WTC11 (cell line): ENCODE data around the gene GNB2. TPM values are rescaled to one million over a fixed set of nuclear protein-coding genes. Genes with fewer than 3 reads are reported as not detected.
"Not testable (repeated sequence)": the region's sequence is repeated elsewhere in the genome, so short reads cannot be mapped to it uniquely, and the experiment has no call there.

Experiments
- ATAC-seq: fragments of 200-7000 bp; cut with Tn5 transposase; 2 replicates; pipeline ENCODE4 v1.10.0; 2021; ENCODE audit warnings: mild to moderate bottlenecking, moderate library complexity
- CTCF ChIA-PET: fragments of 300-600 bp; sonication (Branson Sonifier 250); formaldehyde crosslinking; loops from one replicate; lab custom pipeline; 2021; ENCODE audit warnings: antibody characterized with exemption; lab: Charles Lee
- POLR2A ChIA-PET: fragments of 350-600 bp; sonication (Branson Sonifier 250); formaldehyde crosslinking; loops from one replicate; lab custom pipeline; 2021; ENCODE audit warnings: antibody characterized with exemption; lab: Charles Lee
- DNase-seq: peaks from one replicate; pipeline ENCODE4 v3.0.0; 2021; ENCODE audit warnings: low spot score
- H3K27ac Mint-ChIP-seq: 2 replicates; pipeline ENCODE4 v1.8.0; 2021; ENCODE audit warnings: mixed read lengths
- H3K27me3 Mint-ChIP-seq: 2 replicates; pipeline ENCODE4 v1.8.0; 2021; ENCODE audit warnings: low read depth, mild to moderate bottlenecking, moderate library complexity, mixed read lengths
- H3K36me3 Mint-ChIP-seq: 2 replicates; pipeline ENCODE4 v1.8.0; 2021; ENCODE audit warnings: mixed read lengths
- H3K4me1 Mint-ChIP-seq: 2 replicates; pipeline ENCODE4 v1.8.0; 2022; ENCODE audit warnings: mixed read lengths
- H3K4me3 Mint-ChIP-seq: 2 replicates; pipeline ENCODE4 v1.8.0; 2021; ENCODE audit warnings: mild to moderate bottlenecking, moderate library complexity, mixed read lengths
- H3K9me3 Mint-ChIP-seq: 2 replicates; pipeline ENCODE4 v1.8.0; 2021; ENCODE audit warnings: mixed read lengths
- CREB1 ChIP-seq: sonication (generic); formaldehyde crosslinking; IDR thresholded peaks from 2 replicates; pipeline ENCODE4 v1.8.0; 2023; ENCODE audit warnings: mild to moderate bottlenecking, missing genetic modification reagents
- FOXK1 ChIP-seq: sonication (generic); formaldehyde crosslinking; IDR thresholded peaks from 2 replicates; pipeline ENCODE4 v1.8.0; 2022; ENCODE audit warnings: mild to moderate bottlenecking, moderate library complexity, missing genetic modification reagents
- HMGA2 ChIP-seq: fragments of 250-450 bp; sonication (Bioruptor Pico); IDR thresholded peaks from 2 replicates; pipeline ENCODE4 v1.4.0; 2021; ENCODE audit warnings: mild to moderate bottlenecking, moderate library complexity
- MXD4 ChIP-seq: fragments of 250-450 bp; sonication (Bioruptor Pico); IDR thresholded peaks from 2 replicates; pipeline ENCODE4 v1.8.0; 2021; ENCODE audit warnings: mild to moderate bottlenecking, moderate library complexity, borderline replicate concordance
- NR2C2 ChIP-seq: sonication (generic); formaldehyde crosslinking; IDR thresholded peaks from 2 replicates; pipeline ENCODE4 v1.8.0; 2022; ENCODE audit warnings: mild to moderate bottlenecking, missing genetic modification reagents
- SMAD3 ChIP-seq: sonication (generic); formaldehyde crosslinking; IDR thresholded peaks from 2 replicates; pipeline ENCODE4 v1.8.0; 2022; ENCODE audit warnings: missing genetic modification reagents, mild to moderate bottlenecking, borderline replicate concordance
- SOX15 ChIP-seq: fragments of 250-450 bp; sonication (Bioruptor Pico); IDR thresholded peaks from 2 replicates; pipeline ENCODE4 v1.9.0; 2021; ENCODE audit warnings: mild to moderate bottlenecking
- ZNF138 ChIP-seq: sonication (generic); formaldehyde crosslinking; conservative IDR thresholded peaks from 2 replicates; pipeline ENCODE4 v1.8.1; 2022; ENCODE audit warnings: mild to moderate bottlenecking, moderate library complexity, missing genetic modification reagents
- ZNF423 ChIP-seq: fragments of 250-450 bp; sonication (Bioruptor Pico); IDR thresholded peaks from 2 replicates; pipeline ENCODE4 v2.1.2; 2022; ENCODE audit warnings: mild to moderate bottlenecking, moderate library complexity
- total RNA-seq: library from RNA; stranded (reverse); gene quantifications from 3 replicates; pipeline ENCODE4 v1.2.3, GENCODE V29; 2021
- TF ChIP-seq, protein P1 (sequence below): fragments of 250-450 bp; sonication (Bioruptor Pico); IDR thresholded peaks from 2 replicates; pipeline ENCODE4 v2.1.2; 2022; ENCODE audit warnings: mild to moderate bottlenecking, moderate library complexity
- TF ChIP-seq, protein P2 (sequence below): fragments of 250-450 bp; sonication (Bioruptor Pico); IDR thresholded peaks from 2 replicates; pipeline ENCODE4 v1.8.0; 2021; ENCODE audit warnings: mild to moderate bottlenecking
- TF ChIP-seq, protein P3 (sequence below): sonication (generic); formaldehyde crosslinking; IDR thresholded peaks from 2 replicates; pipeline ENCODE4 v1.8.1; 2022; ENCODE audit warnings: missing genetic modification reagents, borderline replicate concordance
- TF ChIP-seq, protein P4 (sequence below): fragments of 250-450 bp; sonication (Bioruptor Pico); IDR thresholded peaks from 2 replicates; pipeline ENCODE4 v1.9.0; 2021; ENCODE audit warnings: mild to moderate bottlenecking, borderline replicate concordance
- TF ChIP-seq, protein P5 (sequence below): sonication (generic); formaldehyde crosslinking; IDR thresholded peaks from 2 replicates; pipeline ENCODE4 v1.8.1; 2023; ENCODE audit warnings: mild to moderate bottlenecking, moderate library complexity, missing genetic modification reagents
- TF ChIP-seq, protein P6 (sequence below): fragments of 250-450 bp; sonication (Bioruptor Pico); IDR thresholded peaks from 2 replicates; pipeline ENCODE4 v1.9.0; 2021; ENCODE audit warnings: mild to moderate bottlenecking
- TF ChIP-seq, protein P7 (sequence below): sonication (generic); formaldehyde crosslinking; IDR thresholded peaks from 2 replicates; pipeline ENCODE4 v1.8.1; 2023; ENCODE audit warnings: mild to moderate bottlenecking, missing genetic modification reagents, borderline replicate concordance

The GNB2 gene
- total RNA-seq, 1 experiment from 2014 or later: 194 TPM

DNA sequence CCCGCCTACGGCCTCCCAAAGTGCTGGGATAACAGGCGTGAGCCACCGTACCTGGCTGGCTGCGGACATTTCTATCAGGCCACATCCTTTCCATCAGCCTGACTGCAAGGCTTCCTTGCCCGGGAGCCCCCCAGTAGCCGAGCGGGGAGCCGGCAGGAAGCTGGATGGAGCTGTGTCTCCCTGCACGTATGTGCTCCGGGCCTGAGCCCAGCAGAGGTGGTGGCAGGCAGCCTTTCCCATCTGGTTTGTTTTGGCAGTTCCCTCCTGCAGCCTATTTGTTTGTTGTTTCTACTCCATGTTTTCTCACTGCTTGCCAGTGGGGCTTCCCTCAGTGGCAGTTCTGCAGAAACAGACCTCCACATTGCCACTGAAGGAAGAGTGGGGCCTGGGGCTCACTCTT, 37.8 kb downstream of the GNB2 start (continued):
- TF ChIP-seq MXD4: no peak

DNA sequence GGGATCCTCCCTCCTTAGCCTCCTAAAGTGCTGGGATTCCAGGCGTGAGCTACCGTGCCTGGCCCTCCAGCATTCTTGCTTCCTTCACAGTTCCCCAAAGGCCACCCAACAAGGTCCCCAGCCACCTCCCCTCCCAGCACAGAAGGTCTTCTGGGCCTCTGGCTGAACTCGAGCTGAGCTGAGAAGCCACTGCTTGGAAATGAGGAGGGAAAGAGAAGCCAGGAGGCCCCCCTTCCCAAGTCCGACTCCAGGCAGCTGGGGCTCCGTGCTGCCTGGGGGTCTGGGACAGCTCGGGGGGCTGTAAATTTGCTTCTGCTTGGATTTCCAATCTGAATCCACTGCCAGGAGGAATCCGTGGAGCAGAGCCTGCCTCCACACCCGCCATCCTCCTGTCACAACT, 41.2 kb downstream of the GNB2 start:
- CTCF ChIA-PET: interaction anchor here (0.9 to 4.0 kb wide), 4 partner anchors 9 to 259 kb away, joined by 3 to 19 read pairs (median 6); partner anchors contain the start of gene POP7
- POLR2A ChIA-PET: no interaction called here

DNA sequence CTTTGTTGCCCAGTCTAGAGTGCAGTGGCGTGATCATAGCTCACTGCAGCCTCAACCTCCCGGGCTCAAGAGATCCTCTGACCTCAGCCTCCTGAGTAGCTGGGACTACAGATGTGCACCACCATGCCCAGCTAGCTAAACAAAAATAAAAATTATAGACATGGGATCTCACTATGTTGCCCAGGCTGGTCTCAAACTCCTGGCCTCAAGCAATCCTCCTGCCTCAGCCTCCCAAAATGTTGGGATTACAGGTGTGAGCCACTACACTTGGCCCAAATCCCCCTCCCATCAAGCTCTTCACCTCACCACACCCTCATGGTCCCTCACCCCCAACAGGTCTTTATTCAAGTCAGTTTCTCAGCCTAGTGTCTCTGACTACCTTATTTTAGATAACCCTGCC, 43.5 kb downstream of the GNB2 start:
- H3K27ac Mint-ChIP-seq, H3K4me1 Mint-ChIP-seq, POLR2A ChIA-PET, DNase-seq, H3K4me3 Mint-ChIP-seq, ATAC-seq, H3K36me3 Mint-ChIP-seq: not testable (repeated sequence)
- peaks cover 16% of the 10 kb centered on the region for H3K9me3 Mint-ChIP-seq
- H3K27me3 Mint-ChIP-seq: peaks cover 47% of the 10 kb centered on the region
- CTCF ChIA-PET: interaction anchor here (0.6 to 4.0 kb wide), 3 partner anchors 9 to 251 kb away, joined by 3 to 19 read pairs (median 4); partner anchors contain the start of gene POP7

More for the DNA sequence above, 41.2 kb downstream of the GNB2 start:
- Mint-ChIP-seq H3K27ac (no peak overlapping the region), H3K4me1 (no peaks in the 10 kb centered on the region; the same call in 1 of the 2 replicates), H3K4me3 (no peak overlapping the region), H3K9me3 (peaks cover 16% of the 10 kb centered on the region), H3K27me3 (peaks cover 26% of the 10 kb centered on the region), H3K36me3 (peaks cover 8% of the 10 kb centered on the region; the same call in 1 of the 2 replicates)
- DNase-seq (no peak), ATAC-seq (no peak)
- TF ChIP-seq, protein P1, sequence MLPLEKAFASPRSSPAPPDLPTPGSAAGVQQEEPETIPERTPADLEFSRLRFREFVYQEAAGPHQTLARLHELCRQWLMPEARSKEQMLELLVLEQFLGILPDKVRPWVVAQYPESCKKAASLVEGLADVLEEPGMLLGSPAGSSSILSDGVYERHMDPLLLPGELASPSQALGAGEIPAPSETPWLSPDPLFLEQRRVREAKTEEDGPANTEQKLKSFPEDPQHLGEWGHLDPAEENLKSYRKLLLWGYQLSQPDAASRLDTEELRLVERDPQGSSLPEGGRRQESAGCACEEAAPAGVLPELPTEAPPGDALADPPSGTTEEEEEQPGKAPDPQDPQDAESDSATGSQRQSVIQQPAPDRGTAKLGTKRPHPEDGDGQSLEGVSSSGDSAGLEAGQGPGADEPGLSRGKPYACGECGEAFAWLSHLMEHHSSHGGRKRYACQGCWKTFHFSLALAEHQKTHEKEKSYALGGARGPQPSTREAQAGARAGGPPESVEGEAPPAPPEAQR (CRISPR knock-in tag): no peak
- TF ChIP-seq MXD4 (no peak), ZNF423 (CRISPR knock-in tag) (no peak), NR2C2 (no peak), FOXK1 (CRISPR knock-in tag) (no peak), HMGA2 (CRISPR knock-in tag) (no peak), SMAD3 (CRISPR knock-in tag) (no peak), SOX15 (CRISPR knock-in tag) (no peak), CREB1 (no peak), ZNF138 (CRISPR knock-in tag) (no peak)
- TF ChIP-seq, protein P2, sequence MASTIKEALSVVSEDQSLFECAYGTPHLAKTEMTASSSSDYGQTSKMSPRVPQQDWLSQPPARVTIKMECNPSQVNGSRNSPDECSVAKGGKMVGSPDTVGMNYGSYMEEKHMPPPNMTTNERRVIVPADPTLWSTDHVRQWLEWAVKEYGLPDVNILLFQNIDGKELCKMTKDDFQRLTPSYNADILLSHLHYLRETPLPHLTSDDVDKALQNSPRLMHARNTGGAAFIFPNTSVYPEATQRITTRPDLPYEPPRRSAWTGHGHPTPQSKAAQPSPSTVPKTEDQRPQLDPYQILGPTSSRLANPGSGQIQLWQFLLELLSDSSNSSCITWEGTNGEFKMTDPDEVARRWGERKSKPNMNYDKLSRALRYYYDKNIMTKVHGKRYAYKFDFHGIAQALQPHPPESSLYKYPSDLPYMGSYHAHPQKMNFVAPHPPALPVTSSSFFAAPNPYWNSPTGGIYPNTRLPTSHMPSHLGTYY (CRISPR knock-in tag): no peak
- TF ChIP-seq, protein P3, sequence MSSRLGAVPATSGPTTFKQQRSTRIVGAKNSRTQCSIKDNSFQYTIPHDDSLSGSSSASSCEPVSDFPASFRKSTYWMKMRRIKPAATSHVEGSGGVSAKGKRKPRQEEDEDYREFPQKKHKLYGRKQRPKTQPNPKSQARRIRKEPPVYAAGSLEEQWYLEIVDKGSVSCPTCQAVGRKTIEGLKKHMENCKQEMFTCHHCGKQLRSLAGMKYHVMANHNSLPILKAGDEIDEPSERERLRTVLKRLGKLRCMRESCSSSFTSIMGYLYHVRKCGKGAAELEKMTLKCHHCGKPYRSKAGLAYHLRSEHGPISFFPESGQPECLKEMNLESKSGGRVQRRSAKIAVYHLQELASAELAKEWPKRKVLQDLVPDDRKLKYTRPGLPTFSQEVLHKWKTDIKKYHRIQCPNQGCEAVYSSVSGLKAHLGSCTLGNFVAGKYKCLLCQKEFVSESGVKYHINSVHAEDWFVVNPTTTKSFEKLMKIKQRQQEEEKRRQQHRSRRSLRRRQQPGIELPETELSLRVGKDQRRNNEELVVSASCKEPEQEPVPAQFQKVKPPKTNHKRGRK: no peak
- TF ChIP-seq, protein P4, sequence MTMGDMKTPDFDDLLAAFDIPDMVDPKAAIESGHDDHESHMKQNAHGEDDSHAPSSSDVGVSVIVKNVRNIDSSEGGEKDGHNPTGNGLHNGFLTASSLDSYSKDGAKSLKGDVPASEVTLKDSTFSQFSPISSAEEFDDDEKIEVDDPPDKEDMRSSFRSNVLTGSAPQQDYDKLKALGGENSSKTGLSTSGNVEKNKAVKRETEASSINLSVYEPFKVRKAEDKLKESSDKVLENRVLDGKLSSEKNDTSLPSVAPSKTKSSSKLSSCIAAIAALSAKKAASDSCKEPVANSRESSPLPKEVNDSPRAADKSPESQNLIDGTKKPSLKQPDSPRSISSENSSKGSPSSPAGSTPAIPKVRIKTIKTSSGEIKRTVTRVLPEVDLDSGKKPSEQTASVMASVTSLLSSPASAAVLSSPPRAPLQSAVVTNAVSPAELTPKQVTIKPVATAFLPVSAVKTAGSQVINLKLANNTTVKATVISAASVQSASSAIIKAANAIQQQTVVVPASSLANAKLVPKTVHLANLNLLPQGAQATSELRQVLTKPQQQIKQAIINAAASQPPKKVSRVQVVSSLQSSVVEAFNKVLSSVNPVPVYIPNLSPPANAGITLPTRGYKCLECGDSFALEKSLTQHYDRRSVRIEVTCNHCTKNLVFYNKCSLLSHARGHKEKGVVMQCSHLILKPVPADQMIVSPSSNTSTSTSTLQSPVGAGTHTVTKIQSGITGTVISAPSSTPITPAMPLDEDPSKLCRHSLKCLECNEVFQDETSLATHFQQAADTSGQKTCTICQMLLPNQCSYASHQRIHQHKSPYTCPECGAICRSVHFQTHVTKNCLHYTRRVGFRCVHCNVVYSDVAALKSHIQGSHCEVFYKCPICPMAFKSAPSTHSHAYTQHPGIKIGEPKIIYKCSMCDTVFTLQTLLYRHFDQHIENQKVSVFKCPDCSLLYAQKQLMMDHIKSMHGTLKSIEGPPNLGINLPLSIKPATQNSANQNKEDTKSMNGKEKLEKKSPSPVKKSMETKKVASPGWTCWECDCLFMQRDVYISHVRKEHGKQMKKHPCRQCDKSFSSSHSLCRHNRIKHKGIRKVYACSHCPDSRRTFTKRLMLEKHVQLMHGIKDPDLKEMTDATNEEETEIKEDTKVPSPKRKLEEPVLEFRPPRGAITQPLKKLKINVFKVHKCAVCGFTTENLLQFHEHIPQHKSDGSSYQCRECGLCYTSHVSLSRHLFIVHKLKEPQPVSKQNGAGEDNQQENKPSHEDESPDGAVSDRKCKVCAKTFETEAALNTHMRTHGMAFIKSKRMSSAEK: no peak
- TF ChIP-seq, protein P5, sequence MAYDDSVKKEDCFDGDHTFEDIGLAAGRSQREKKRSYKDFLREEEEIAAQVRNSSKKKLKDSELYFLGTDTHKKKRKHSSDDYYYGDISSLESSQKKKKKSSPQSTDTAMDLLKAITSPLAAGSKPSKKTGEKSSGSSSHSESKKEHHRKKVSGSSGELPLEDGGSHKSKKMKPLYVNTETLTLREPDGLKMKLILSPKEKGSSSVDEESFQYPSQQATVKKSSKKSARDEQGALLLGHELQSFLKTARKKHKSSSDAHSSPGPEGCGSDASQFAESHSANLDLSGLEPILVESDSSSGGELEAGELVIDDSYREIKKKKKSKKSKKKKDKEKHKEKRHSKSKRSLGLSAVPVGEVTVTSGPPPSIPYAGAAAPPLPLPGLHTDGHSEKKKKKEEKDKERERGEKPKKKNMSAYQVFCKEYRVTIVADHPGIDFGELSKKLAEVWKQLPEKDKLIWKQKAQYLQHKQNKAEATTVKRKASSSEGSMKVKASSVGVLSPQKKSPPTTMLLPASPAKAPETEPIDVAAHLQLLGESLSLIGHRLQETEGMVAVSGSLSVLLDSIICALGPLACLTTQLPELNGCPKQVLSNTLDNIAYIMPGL (CRISPR knock-in tag): no peak
- TF ChIP-seq, protein P6, sequence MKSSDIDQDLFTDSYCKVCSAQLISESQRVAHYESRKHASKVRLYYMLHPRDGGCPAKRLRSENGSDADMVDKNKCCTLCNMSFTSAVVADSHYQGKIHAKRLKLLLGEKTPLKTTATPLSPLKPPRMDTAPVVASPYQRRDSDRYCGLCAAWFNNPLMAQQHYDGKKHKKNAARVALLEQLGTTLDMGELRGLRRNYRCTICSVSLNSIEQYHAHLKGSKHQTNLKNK (CRISPR knock-in tag): no peak
- TF ChIP-seq, protein P7, sequence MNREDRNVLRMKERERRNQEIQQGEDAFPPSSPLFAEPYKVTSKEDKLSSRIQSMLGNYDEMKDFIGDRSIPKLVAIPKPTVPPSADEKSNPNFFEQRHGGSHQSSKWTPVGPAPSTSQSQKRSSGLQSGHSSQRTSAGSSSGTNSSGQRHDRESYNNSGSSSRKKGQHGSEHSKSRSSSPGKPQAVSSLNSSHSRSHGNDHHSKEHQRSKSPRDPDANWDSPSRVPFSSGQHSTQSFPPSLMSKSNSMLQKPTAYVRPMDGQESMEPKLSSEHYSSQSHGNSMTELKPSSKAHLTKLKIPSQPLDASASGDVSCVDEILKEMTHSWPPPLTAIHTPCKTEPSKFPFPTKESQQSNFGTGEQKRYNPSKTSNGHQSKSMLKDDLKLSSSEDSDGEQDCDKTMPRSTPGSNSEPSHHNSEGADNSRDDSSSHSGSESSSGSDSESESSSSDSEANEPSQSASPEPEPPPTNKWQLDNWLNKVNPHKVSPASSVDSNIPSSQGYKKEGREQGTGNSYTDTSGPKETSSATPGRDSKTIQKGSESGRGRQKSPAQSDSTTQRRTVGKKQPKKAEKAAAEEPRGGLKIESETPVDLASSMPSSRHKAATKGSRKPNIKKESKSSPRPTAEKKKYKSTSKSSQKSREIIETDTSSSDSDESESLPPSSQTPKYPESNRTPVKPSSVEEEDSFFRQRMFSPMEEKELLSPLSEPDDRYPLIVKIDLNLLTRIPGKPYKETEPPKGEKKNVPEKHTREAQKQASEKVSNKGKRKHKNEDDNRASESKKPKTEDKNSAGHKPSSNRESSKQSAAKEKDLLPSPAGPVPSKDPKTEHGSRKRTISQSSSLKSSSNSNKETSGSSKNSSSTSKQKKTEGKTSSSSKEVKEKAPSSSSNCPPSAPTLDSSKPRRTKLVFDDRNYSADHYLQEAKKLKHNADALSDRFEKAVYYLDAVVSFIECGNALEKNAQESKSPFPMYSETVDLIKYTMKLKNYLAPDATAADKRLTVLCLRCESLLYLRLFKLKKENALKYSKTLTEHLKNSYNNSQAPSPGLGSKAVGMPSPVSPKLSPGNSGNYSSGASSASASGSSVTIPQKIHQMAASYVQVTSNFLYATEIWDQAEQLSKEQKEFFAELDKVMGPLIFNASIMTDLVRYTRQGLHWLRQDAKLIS (CRISPR knock-in tag): no peak
